ENCODE measurements around the gene CTSF. TPM values are rescaled to one million over a fixed set of nuclear protein-coding genes. Genes with fewer than 3 reads are reported as not detected.

The CTSF gene
- total RNA-seq, 1 experiment from 2014 or later: 4.9 TPM

DNA sequence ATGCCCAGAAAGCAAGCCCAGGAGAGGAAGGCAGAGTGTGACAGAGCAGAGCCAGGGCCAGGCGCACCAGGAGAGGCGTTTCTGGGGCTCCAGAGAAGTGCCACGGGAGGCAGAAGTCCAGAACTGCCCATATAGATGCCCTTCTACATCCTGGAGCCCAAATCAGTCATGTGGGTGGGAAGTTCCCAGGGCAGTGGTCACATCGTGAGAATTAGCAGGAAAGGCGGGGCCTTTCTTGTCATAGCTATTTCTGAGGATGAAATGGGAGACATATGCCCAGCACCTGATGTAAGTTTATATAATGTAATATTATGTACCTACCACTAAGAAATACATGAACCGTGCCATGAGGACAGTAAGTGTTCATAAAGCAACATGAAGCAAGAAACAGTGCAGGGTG lies 35.6 kb downstream of the CTSF start (continued):
- TF ChIP-seq FOXP1 (CRISPR knock-in tag; IDR thresholded peaks at IDR 0.05; ENCODE audit: borderline replicate concordance) (no peak), ZNF425 (CRISPR knock-in tag; conservative IDR thresholded peaks at IDR 0.05) (no peak), SMAD4 (CRISPR knock-in tag; IDR thresholded peaks at IDR 0.05) (no peak), ATF6 (CRISPR knock-in tag; IDR thresholded peaks at IDR 0.05) (no peak), GABPB1 (CRISPR knock-in tag; IDR thresholded peaks at IDR 0.05) (no peak), ETV6 (CRISPR knock-in tag; IDR thresholded peaks at IDR 0.05) (no peak), TEAD4 (CRISPR knock-in tag; IDR thresholded peaks at IDR 0.05) (no peak)
- TF ChIP-seq, protein P1, sequence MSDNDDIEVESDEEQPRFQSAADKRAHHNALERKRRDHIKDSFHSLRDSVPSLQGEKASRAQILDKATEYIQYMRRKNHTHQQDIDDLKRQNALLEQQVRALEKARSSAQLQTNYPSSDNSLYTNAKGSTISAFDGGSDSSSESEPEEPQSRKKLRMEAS (CRISPR knock-in tag; IDR thresholded peaks at IDR 0.05): no peak
- TF ChIP-seq, protein P2, sequence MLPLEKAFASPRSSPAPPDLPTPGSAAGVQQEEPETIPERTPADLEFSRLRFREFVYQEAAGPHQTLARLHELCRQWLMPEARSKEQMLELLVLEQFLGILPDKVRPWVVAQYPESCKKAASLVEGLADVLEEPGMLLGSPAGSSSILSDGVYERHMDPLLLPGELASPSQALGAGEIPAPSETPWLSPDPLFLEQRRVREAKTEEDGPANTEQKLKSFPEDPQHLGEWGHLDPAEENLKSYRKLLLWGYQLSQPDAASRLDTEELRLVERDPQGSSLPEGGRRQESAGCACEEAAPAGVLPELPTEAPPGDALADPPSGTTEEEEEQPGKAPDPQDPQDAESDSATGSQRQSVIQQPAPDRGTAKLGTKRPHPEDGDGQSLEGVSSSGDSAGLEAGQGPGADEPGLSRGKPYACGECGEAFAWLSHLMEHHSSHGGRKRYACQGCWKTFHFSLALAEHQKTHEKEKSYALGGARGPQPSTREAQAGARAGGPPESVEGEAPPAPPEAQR (CRISPR knock-in tag; IDR thresholded peaks at IDR 0.05): no peak
- TF ChIP-seq, protein P3, sequence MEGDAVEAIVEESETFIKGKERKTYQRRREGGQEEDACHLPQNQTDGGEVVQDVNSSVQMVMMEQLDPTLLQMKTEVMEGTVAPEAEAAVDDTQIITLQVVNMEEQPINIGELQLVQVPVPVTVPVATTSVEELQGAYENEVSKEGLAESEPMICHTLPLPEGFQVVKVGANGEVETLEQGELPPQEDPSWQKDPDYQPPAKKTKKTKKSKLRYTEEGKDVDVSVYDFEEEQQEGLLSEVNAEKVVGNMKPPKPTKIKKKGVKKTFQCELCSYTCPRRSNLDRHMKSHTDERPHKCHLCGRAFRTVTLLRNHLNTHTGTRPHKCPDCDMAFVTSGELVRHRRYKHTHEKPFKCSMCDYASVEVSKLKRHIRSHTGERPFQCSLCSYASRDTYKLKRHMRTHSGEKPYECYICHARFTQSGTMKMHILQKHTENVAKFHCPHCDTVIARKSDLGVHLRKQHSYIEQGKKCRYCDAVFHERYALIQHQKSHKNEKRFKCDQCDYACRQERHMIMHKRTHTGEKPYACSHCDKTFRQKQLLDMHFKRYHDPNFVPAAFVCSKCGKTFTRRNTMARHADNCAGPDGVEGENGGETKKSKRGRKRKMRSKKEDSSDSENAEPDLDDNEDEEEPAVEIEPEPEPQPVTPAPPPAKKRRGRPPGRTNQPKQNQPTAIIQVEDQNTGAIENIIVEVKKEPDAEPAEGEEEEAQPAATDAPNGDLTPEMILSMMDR (IDR thresholded peaks at IDR 0.05): no peak

DNA sequence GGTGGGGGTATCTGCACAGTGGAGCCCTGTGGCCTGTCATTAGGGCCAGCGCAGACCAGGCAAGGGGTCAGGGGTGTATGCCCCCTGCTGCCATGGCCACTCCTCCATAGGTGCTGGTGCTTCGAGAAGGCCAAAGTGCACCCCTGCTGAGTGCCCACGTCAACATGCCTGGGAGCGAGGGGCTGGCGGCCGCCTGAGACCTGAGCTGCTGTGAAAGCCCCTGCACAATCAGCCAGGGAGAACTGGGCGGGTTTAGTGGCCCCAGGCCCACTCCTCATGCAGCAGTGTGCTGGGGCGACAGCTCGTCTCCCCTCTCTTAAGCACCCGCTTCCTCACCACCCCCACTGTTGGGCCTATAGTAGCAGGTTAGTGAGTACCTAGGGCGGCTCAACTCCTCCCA lies 36.6 kb downstream of the CTSF start:
- Mint-ChIP-seq H3K27ac (no peak overlapping the region), H3K27me3 (ENCODE audit: low read depth) (no peaks in the 10 kb centered on the region), H3K4me1 (peaks cover 3% of the 10 kb centered on the region), H3K9me3 (no peaks in the 10 kb centered on the region), H3K4me3 (no peak overlapping the region), H3K36me3 (peaks cover 14% of the 10 kb centered on the region)
- POLR2A ChIA-PET: no interaction called here
- ATAC-seq (no peak), DNase-seq (ENCODE audit: low spot score) (no peak)
- CTCF ChIA-PET: interaction anchor here (1.8 to 2.0 kb wide), 2 partner anchors 40 to 147 kb away, joined by 6 to 8 read pairs; partner anchors contain the start of gene RBM4B
- no peak for TF ChIP-seq TEAD1 (CRISPR knock-in tag; IDR thresholded peaks at IDR 0.05)
- TF ChIP-seq SOX15 (CRISPR knock-in tag; IDR thresholded peaks at IDR 0.05): no peak
- TF ChIP-seq, protein P4, sequence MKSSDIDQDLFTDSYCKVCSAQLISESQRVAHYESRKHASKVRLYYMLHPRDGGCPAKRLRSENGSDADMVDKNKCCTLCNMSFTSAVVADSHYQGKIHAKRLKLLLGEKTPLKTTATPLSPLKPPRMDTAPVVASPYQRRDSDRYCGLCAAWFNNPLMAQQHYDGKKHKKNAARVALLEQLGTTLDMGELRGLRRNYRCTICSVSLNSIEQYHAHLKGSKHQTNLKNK (CRISPR knock-in tag; IDR thresholded peaks at IDR 0.05): no peak
- no peak for TF ChIP-seq ZNF263 (CRISPR knock-in tag; IDR thresholded peaks at IDR 0.05; ENCODE audit: low read depth)

DNA sequence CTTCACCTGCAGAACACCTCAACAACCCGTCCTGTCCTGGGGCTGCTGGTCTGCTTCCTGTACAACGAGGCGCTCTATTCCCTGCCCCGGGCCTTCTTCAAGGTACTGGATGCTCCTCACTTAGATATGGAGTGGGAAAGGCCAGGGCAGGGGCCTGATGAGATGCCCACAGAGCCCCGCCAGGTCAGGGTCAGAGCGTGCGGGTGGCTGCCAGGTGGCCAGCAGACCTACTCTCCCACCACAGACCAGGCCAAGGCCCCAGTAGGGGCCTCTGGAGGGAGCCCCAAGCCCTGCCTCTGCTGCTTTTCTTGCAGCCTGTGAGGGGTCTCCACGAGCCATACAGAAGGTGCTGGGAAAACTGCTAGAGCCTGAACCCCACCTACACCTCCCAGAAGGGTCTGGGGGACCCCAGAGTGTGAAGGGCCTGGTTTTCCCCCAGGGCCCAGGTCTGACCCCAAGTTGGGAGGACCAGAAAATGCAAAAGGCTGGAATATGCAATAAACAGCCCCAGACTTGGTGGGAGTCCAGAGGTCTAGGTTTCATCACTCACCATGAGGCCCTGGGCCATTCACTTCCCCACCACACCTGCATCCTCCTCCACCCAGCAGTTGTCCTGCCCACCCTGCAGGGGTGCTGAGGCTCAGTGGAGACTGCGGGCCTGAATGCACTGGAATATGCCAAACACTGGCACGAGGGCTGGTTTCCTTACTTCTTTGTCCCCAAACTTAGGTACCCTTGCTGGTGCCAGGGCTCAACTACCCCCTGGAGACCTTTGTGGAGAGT lies 37.3 kb downstream of the CTSF start:
- ATAC-seq: no peak
- Mint-ChIP-seq H3K36me3 (peaks cover 11% of the 10 kb centered on the region), H3K4me3 (no peak overlapping the region), H3K4me1 (peaks cover 3% of the 10 kb centered on the region), H3K27ac (no peak overlapping the region), H3K9me3 (no peaks in the 10 kb centered on the region), H3K27me3 (ENCODE audit: low read depth) (no peaks in the 10 kb centered on the region)
- POLR2A ChIA-PET: no interaction called here
- no peak for DNase-seq (ENCODE audit: low spot score)
- CTCF ChIA-PET: interaction anchor here (2.0 kb wide), 1 partner anchor 40 kb away, joined by 8 read pairs; no protein-coding TSS in a partner anchor
- no peak for TF ChIP-seq ZNF121 (CRISPR knock-in tag; IDR thresholded peaks at IDR 0.05)
- no peak for TF ChIP-seq GABPB1 (CRISPR knock-in tag; IDR thresholded peaks at IDR 0.05)
- TF ChIP-seq ZNF396 (CRISPR knock-in tag; IDR thresholded peaks at IDR 0.05; ENCODE audit: borderline replicate concordance): no peak
- no peak for TF ChIP-seq IRF2 (CRISPR knock-in tag; IDR thresholded peaks at IDR 0.05; ENCODE audit: borderline replicate concordance, low read depth)
- no peak for TF ChIP-seq JAZF1 (CRISPR knock-in tag; IDR thresholded peaks at IDR 0.05)
- no peak for TF ChIP-seq PRRX2 (CRISPR knock-in tag; IDR thresholded peaks at IDR 0.05)
- no peak for TF ChIP-seq FOXP4 (CRISPR knock-in tag; IDR thresholded peaks at IDR 0.05)
- TF ChIP-seq, protein P5, sequence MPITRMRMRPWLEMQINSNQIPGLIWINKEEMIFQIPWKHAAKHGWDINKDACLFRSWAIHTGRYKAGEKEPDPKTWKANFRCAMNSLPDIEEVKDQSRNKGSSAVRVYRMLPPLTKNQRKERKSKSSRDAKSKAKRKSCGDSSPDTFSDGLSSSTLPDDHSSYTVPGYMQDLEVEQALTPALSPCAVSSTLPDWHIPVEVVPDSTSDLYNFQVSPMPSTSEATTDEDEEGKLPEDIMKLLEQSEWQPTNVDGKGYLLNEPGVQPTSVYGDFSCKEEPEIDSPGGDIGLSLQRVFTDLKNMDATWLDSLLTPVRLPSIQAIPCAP (CRISPR knock-in tag; IDR thresholded peaks at IDR 0.05): no peak
- no peak for TF ChIP-seq KAT7 (CRISPR knock-in tag; IDR thresholded peaks at IDR 0.05; ENCODE audit: borderline replicate concordance)
- TF ChIP-seq, protein P4 (CRISPR knock-in tag; IDR thresholded peaks at IDR 0.05): no peak

Data from WTC11 (cell line).